Measurements from ENCODE around the gene HMGCR.

Gene HMGCR

DNA sequence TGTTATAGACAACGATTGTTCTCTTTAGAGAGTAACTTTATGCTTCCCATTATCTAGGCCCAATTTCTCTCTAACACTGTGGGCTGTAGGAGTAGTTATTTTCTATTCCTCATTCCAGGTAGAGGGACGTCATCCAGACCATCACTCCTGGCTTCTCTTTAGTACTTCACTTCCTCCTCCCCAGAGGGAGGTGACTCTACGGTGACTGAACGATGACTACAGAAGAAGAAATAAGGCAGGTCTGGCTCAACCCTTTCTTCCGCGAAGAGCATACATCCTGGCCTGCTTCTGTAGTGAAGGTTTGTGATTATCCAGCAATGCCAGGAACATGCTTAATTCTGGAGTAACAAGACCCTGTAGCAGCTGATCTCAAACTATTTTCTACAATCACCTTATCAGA lies 50.8 kb downstream of the HMGCR start:
- DNase-seq: no peak

GRCh38 chr5:75389430-75389829 lies 52.4 kb downstream of the HMGCR start:
- DNase-seq: no peak

- no peak for DNase-seq
These were observed 58.3 kb downstream of the HMGCR start for GRCh38 chr5:75395277-75395676.

DNA sequence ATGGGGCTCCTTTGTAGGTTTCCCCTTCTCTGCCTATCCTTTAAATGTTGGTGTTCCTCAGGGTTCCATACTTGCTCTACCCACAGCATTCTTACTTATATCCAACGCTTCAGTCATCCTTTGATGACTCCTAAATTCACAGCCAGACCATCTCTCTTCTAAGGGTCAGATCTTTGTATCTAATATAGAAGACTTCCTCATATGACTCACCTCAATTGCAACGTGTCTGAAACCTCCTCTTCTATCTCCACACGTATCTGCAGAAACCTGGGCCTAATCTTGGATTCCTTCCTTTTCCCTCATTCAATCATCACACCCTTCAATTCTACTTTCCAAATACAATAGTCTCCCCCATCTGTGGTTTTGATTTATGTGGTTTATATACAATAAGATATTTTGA lies 68.3 kb downstream of the HMGCR start:
- no peak for DNase-seq
